ENCODE results near the gene ACMSD. TPM values are rescaled to one million over a fixed set of nuclear protein-coding genes. Genes with fewer than 3 reads are reported as not detected.

ACMSD gene
- total and polyA plus RNA-seq, 9 of the 15 experiments (the other 6 are each of a cell fraction or from before 2014, with no cell fraction given), result not detected

DNA sequence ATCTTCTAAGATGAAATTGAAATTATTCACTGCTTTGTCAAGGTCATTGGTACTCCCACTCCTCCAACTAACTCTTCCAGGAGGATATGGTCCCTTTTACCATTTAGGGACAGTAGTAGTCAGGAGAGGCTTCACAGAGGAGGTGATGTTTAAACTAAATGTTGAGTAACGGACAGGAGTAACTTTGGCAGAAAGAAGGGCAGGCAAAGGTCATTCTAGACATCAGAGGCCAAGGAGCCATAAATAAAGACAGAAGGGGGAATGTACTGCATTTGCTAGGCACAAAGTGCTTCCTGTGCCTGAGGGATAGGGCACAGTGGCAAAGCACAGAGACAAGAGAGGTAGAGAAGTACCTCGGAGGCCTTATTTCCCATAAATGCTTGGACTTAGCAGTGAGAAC lies 14.6 kb upstream of the ACMSD start:
- Histone ChIP-seq H3K27me3 (ENCODE audit: control insufficient read depth in 2 of 2, insufficient read depth in 2 of 2, low read length in 2 of 2) (0 out of 5 replicates have a peak, but pooled peaks cover 0 to 4% of the 10 kb centered on the region in 2 experiments), H3K27ac (ENCODE audit: extremely low read depth, low read depth, low read length) (no peak overlapping the region), H3K9me3 (replicated peaks; ENCODE audit: control insufficient read depth, insufficient read depth, low read depth, low read length) (no peaks in the 10 kb centered on the region), H3K36me3 (ENCODE audit: control insufficient read depth, insufficient read depth, low read length) (no peaks in the 10 kb centered on the region), H3K9ac (ENCODE audit: insufficient read depth in 1 of 2, low read depth in 2 of 2, low read length in 2 of 2) (no peak overlapping the region), H3K9me1 (ENCODE audit: control insufficient read depth, insufficient read depth, low read length) (no peaks in the 10 kb centered on the region), H3K4me1 (replicated peaks in 1 of 2; ENCODE audit: control insufficient read depth in 2 of 2, insufficient read depth in 2 of 2, low read length in 2 of 2) (no peaks in the 10 kb centered on the region), H2AFZ (ENCODE audit: low read depth, low read length) (no peak overlapping the region), H3K79me2 (ENCODE audit: control insufficient read depth, insufficient read depth, low read length) (no peaks in the 10 kb centered on the region), H3K4me3 (no peak overlapping the region), H3K4me2 (ENCODE audit: insufficient read depth, low read length) (no peak overlapping the region), H4K20me1 (replicated peaks; ENCODE audit: control insufficient read depth, insufficient read depth, low read length) (no peaks in the 10 kb centered on the region)
- BruUV-seq (replicated peaks), result no TSS peak
- DNase-seq (ENCODE audit: extremely low read depth in 1 of 4, low spot score in 3 of 4) (no peak), ATAC-seq (no peak), FAIRE-seq (no peak)
- ChIA-PET POLR2A (no interaction called here), CTCF (ENCODE audit: low intra/inter-chr PET ratio) (no interaction called here)
- intact Hi-C loops (cut with micrococcal nuclease), result no loop called here
- 0% methylated on average over 2 of the region's 2 CpGs for WGBS (ENCODE audit: insufficient coverage, low coverage, missing lambda C conversion rate)
- in situ Hi-C loops (cut with MboI), result no loop called here
- no peak for TF ChIP-seq TEAD4 (IDR thresholded peaks at IDR 0.05; ENCODE audit: low read length)
- no peak for TF ChIP-seq TEAD4 (CRISPR knock-in tag; IDR thresholded peaks at IDR 0.05; ENCODE audit: borderline replicate concordance)
- no peak for TF ChIP-seq ESRRB (CRISPR knock-in tag; IDR thresholded peaks at IDR 0.05; ENCODE audit: borderline replicate concordance)
- TF ChIP-seq CREM (IDR thresholded peaks at IDR 0.05; ENCODE audit: low read depth), result no peak
- TF ChIP-seq, protein P1, sequence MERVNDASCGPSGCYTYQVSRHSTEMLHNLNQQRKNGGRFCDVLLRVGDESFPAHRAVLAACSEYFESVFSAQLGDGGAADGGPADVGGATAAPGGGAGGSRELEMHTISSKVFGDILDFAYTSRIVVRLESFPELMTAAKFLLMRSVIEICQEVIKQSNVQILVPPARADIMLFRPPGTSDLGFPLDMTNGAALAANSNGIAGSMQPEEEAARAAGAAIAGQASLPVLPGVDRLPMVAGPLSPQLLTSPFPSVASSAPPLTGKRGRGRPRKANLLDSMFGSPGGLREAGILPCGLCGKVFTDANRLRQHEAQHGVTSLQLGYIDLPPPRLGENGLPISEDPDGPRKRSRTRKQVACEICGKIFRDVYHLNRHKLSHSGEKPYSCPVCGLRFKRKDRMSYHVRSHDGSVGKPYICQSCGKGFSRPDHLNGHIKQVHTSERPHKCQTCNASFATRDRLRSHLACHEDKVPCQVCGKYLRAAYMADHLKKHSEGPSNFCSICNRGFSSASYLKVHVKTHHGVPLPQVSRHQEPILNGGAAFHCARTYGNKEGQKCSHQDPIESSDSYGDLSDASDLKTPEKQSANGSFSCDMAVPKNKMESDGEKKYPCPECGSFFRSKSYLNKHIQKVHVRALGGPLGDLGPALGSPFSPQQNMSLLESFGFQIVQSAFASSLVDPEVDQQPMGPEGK (CRISPR knock-in tag; IDR thresholded peaks at IDR 0.05; ENCODE audit: borderline replicate concordance), result no peak
- TF ChIP-seq ARID2 (IDR thresholded peaks at IDR 0.05), result no peak
- no peak for TF ChIP-seq CTBP1 (IDR thresholded peaks at IDR 0.05; ENCODE audit: borderline replicate concordance)
- no peak for TF ChIP-seq ZNF764 (CRISPR knock-in tag; IDR thresholded peaks at IDR 0.05; ENCODE audit: low read depth)
- TF ChIP-seq GABPB2 (CRISPR knock-in tag; conservative IDR thresholded peaks at IDR 0.05), result no peak
- TF ChIP-seq TSC22D4 (tag; IDR thresholded peaks at IDR 0.05), result no peak
- TF ChIP-seq NFRKB (IDR thresholded peaks at IDR 0.05; ENCODE audit: low read depth), result no peak
- no peak for TF ChIP-seq PCBP2 (IDR thresholded peaks at IDR 0.05; ENCODE audit: low read depth, low read length, poor library complexity, severe bottlenecking)
- TF ChIP-seq NR1H2 (CRISPR knock-in tag; IDR thresholded peaks at IDR 0.05), result no peak
- no peak for TF ChIP-seq PYGO2 (tag; IDR thresholded peaks at IDR 0.05)
